Stimulated activated naive CD8-positive, alpha-beta T cell treated with anti-CD3 and anti-CD28 coated beads, Interleukin-15, Interleukin-2, amounts not matched to agents 100 U/mL and 50 U/mL, for 24 hours (primary cell): ENCODE results near the gene ZNF414.

Experiments
- ATAC-seq: fragments of 150-1000 bp; cut with Tn5 transposase; one replicate; pipeline ENCODE4 v1.10.0; 2021
- DNase-seq: peaks from one replicate; pipeline ENCODE4 v3.0.0; 2021

ZNF414 gene

GRCh38 chr19:8463365-8463764 is 50.6 kb downstream of the ZNF414 start:
- ATAC-seq (no peak), DNase-seq (no peak)

GRCh38 chr19:8462571-8462970 is 51.4 kb downstream of the ZNF414 start:
- ATAC-seq (no peak), DNase-seq (no peak)

- DNase-seq (no peak), ATAC-seq (no peak)
Observed at GRCh38 chr19:8461891-8462290, 52.1 kb downstream of the ZNF414 start.

GRCh38 chr19:8461376-8461775 is 52.6 kb downstream of the ZNF414 start:
- DNase-seq (no peak), ATAC-seq (no peak)

GRCh38 chr19:8460516-8461298 is 53.3 kb downstream of the ZNF414 start:
- no peak for DNase-seq
- no peak for ATAC-seq
